Tibial nerve (tissue), 4 donors: ENCODE data around the gene RIPPLY3. TPM values are rescaled to one million over a fixed set of nuclear protein-coding genes. Genes with fewer than 3 reads are reported as not detected.

ENCODE experiments used
- DNase-seq, 2 donors: peaks; one replicate each; pipeline ENCODE4 v3.0.0-alpha.2; 2019; ENCODE audit warnings: low spot score in 2 of 2
- H3K27ac ChIP-seq, 4 donors: fragments of 200-600 bp; sonication (generic) in 3 of 4; one replicate each; pipeline ENCODE4 v1.5.1; 2017 to 2019; ENCODE audit warnings: mild to moderate bottlenecking in 1 of 4
- H3K27me3 ChIP-seq, 2 donors: fragments of 200-600 bp; sonication (generic) in 1 of 2; one replicate each; pipeline versions ENCODE4 v1.5.1 to v1.6.0; 2017 to 2019
- H3K36me3 ChIP-seq, 3 donors: fragments of 200-600 bp; sonication (generic); one replicate each; pipeline ENCODE4 v1.5.1; 2018 to 2019
- H3K4me1 ChIP-seq, 4 donors: fragments of 200-600 bp; sonication (generic) in 3 of 4; one replicate each; pipeline ENCODE4 v1.5.1; 2017 to 2019
- H3K4me3 ChIP-seq, 4 donors: fragments of 200-600 bp; sonication (generic) in 3 of 4; one replicate each; pipeline ENCODE4 v1.5.1; 2017 to 2019; ENCODE audit warnings: mild to moderate bottlenecking in 1 of 4, moderate library complexity in 1 of 4
- H3K9me3 ChIP-seq, 4 donors: fragments of 200-600 bp; sonication (generic) in 3 of 4; one replicate each; pipeline ENCODE4 v1.5.1; 2017 to 2019
- CTCF ChIP-seq, 5 experiments: fragments of 200-600 bp in 3 of 5; fragments of 450-650 bp in 2 of 5; sonication (generic) in 3 of 5; IDR thresholded peaks; one replicate each; pipeline ENCODE4 v1.5.1; 2016 to 2019; ENCODE audit warnings: antibody characterized with exemption in 5 of 5, mild to moderate bottlenecking in 3 of 5, moderate library complexity in 2 of 5
- EP300 ChIP-seq, 2 donors: sonication (generic); formaldehyde crosslinking; IDR thresholded peaks; one replicate each; pipeline ENCODE4 v1.6.1; 2017; ENCODE audit warnings: antibody characterized with exemption in 2 of 2, mild to moderate bottlenecking in 1 of 2
- POLR2A ChIP-seq, 2 donors: fragments of 450-650 bp; IDR thresholded peaks; one replicate each; pipeline ENCODE4 v1.6.1; 2017; ENCODE audit warnings: antibody characterized with exemption in 2 of 2, mild to moderate bottlenecking in 2 of 2, moderate library complexity in 2 of 2
- WGBS, 2 donors: methylation state at CpG; one replicate each; pipeline ENCODE4 v1.1.5; 2018; 5-methylcytosine and 5-hydroxymethylcytosine counted together
- total RNA-seq, 4 donors: library from RNA; depleted of rRNA; stranded (reverse); fragments of >200 nt; gene quantifications; one replicate each; pipeline ENCODE4 v1.1.0, GENCODE V29; 2016

Gene RIPPLY3
- total RNA-seq, 4 donors from 2014 or later = not detected

- TF ChIP-seq EP300 (IDR thresholded peaks at IDR 0.05) = no peak
- TF ChIP-seq POLR2A (IDR thresholded peaks at IDR 0.05) = no peak
- TF ChIP-seq CTCF (IDR thresholded peaks at IDR 0.05) = no peak
- Histone ChIP-seq H3K36me3 (no peaks in the 10 kb centered on the region), H3K27ac (no peak overlapping the region), H3K4me1 (no peaks in the 10 kb centered on the region), H3K4me3 (no peak overlapping the region), H3K27me3 (no peaks in the 10 kb centered on the region), H3K9me3 (no peaks in the 10 kb centered on the region)
- 87 to 91% methylated on average over 3 of the region's 3 CpGs for WGBS, 2 donors
- DNase-seq = no peak
These were observed 33.7 kb downstream of the RIPPLY3 start for GRCh38 chr21:37040212-37040611.

- Histone ChIP-seq H3K36me3 (no peaks in the 10 kb centered on the region), H3K27me3 (no peaks in the 10 kb centered on the region), H3K4me1 (no peaks in the 10 kb centered on the region), H3K9me3 (no peaks in the 10 kb centered on the region), H3K4me3 (no peak overlapping the region), H3K27ac (no peak overlapping the region)
- no peak for TF ChIP-seq CTCF (IDR thresholded peaks at IDR 0.05)
- no peak for TF ChIP-seq EP300 (IDR thresholded peaks at IDR 0.05)
- TF ChIP-seq POLR2A (IDR thresholded peaks at IDR 0.05) = no peak
- 90 to 95% methylated on average over 3 to 4 of the region's 4 CpGs for WGBS, 2 donors
- DNase-seq = no peak
These were observed 35.3 kb downstream of the RIPPLY3 start for GRCh38 chr21:37041706-37042271.

DNA sequence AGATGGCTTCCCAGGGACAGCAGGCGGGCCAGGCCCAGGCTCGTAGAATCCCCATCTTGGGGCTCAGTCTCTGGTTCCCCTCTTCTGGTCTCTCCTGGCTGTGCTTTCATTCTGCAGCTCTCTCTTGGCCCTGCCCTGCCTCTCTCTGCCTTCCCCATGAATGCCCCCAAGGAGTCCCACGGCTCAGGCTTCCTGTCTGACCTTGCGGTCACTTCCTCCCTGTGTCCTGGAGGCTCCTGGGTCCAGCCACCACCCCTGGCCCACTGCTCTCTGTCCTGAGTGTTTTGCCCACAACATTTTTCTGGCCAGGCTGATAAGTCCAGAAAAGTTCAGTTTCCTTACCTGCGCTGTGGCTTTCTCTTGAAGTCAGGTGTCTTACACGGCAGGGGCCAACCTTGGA lies 37.3 kb downstream of the RIPPLY3 start:
- Histone ChIP-seq H3K27ac (no peak overlapping the region), H3K4me1 (no peaks in the 10 kb centered on the region), H3K4me3 (no peak overlapping the region), H3K9me3 (no peaks in the 10 kb centered on the region), H3K36me3 (no peaks in the 10 kb centered on the region), H3K27me3 (no peaks in the 10 kb centered on the region)
- DNase-seq = no peak
- TF ChIP-seq POLR2A (IDR thresholded peaks at IDR 0.05) (no peak), CTCF (IDR thresholded peaks at IDR 0.05) (no peak), EP300 (IDR thresholded peaks at IDR 0.05) (no peak)
- 79 to 80% methylated on average over 6 of the region's 6 CpGs for WGBS, 2 donors

DNA sequence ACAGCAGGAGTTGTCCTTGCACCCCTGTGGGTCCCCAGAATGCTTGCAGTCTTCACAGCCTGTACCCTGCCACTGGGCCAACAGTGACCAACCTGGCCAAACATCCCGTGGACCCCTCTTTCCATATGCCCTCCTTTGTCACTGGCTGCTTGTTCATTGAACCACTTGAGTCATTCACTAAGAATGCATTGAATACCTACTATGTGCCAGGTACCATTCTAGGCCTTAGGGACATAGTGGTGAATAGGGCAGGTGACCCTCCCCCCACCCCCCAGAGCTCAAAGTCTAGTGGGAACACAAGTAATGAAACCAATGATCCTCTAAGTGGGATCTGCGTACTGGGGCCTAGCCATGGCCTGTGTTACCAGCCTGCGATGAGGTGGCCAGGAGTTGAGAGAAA lies 38.1 kb downstream of the RIPPLY3 start:
- Histone ChIP-seq H3K4me1 (no peaks in the 10 kb centered on the region), H3K9me3 (no peaks in the 10 kb centered on the region), H3K4me3 (no peak overlapping the region), H3K27ac (no peak overlapping the region), H3K27me3 (no peaks in the 10 kb centered on the region), H3K36me3 (no peaks in the 10 kb centered on the region)
- TF ChIP-seq CTCF (IDR thresholded peaks at IDR 0.05) (no peak), EP300 (IDR thresholded peaks at IDR 0.05) (no peak), POLR2A (IDR thresholded peaks at IDR 0.05) (no peak)
- no peak for DNase-seq
- WGBS, 2 donors = 98 to 100% methylated on average over 3 of the region's 3 CpGs

DNA sequence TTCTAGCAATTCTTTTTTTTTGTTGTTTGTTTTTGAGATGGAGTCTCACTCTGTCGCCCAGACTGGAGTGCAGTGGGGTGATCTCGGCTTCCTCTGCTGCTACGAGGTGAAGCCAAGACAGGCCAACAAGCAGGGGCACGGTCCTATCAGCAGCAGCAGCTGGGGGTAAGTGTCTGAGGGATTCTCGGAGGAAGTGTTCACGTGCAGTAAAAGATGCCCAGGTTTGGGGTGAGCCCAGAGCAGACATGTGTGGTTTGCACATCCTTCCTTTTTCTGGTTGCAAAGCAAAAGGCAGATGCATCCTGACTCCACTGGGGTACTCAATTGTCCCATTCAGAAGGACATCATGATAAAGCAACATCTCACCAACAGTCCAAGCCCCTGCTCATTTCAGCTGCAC lies 38.6 kb downstream of the RIPPLY3 start:
- no peak for TF ChIP-seq POLR2A (IDR thresholded peaks at IDR 0.05)
- no peak for TF ChIP-seq CTCF (IDR thresholded peaks at IDR 0.05)
- TF ChIP-seq EP300 (IDR thresholded peaks at IDR 0.05) = no peak
- no peak overlapping the region for H3K27ac ChIP-seq
- WGBS, 2 donors = 75 to 82% methylated on average over 6 of the region's 6 CpGs
- no peak for DNase-seq
- H3K4me3 ChIP-seq = no peak overlapping the region
- H3K9me3 ChIP-seq = no peaks in the 10 kb centered on the region
- no peaks in the 10 kb centered on the region for H3K4me1 ChIP-seq
- H3K27me3 ChIP-seq = no peaks in the 10 kb centered on the region
- no peaks in the 10 kb centered on the region for H3K36me3 ChIP-seq
